Neural cell (in vitro differentiated cells): Measurements from ENCODE around the gene NUDT7.

ENCODE experiments used
- CTCF ChIP-seq: fragments of 450-650 bp; IDR thresholded peaks from 2 replicates; pipeline ENCODE4 v1.5.1; 2014; ENCODE audit warnings: antibody characterized with exemption, mild to moderate bottlenecking, moderate library complexity; ENCODE audit not compliant: poor library complexity, severe bottlenecking
- EP300 ChIP-seq: fragments of 450-650 bp; conservative IDR thresholded peaks from 2 replicates; pipeline ENCODE4 v1.6.1; 2014; ENCODE audit warnings: antibody characterized with exemption, mild to moderate bottlenecking, moderate library complexity; ENCODE audit not compliant: poor library complexity, severe bottlenecking
- EZH2 ChIP-seq: fragments of 200-600, 300-800 bp; shearing (Covaris generic), sonication (generic); IDR thresholded peaks from 2 replicates; pipeline ENCODE4 v1.6.1; 2014; ENCODE audit warnings: antibody characterized with exemption, low read length, borderline replicate concordance, mild to moderate bottlenecking; ENCODE audit not compliant: insufficient read depth, poor library complexity, severe bottlenecking
- MXI1 ChIP-seq: fragments of 450-650 bp; conservative IDR thresholded peaks from 2 replicates; pipeline ENCODE4 v1.6.1; 2014; ENCODE audit warnings: antibody characterized with exemption, mild to moderate bottlenecking; ENCODE audit not compliant: poor library complexity, severe bottlenecking
- POLR2AphosphoS5 ChIP-seq: IDR thresholded peaks from 2 replicates; pipeline ENCODE4 v1.6.1; 2012
- RAD21 ChIP-seq: fragments of 450-650 bp; conservative IDR thresholded peaks from 2 replicates; pipeline ENCODE4 v1.6.1; 2014; ENCODE audit warnings: antibody characterized with exemption, mild to moderate bottlenecking, moderate library complexity
- REST ChIP-seq: IDR thresholded peaks from 2 replicates; pipeline ENCODE4 v1.6.1; 2012; ENCODE audit warnings: borderline replicate concordance
- TAF1 ChIP-seq: IDR thresholded peaks from 2 replicates; pipeline ENCODE4 v1.6.1; 2012; ENCODE audit warnings: low read depth

- TF ChIP-seq EZH2 (no peak), CTCF (no peak), POLR2AphosphoS5 (peak; percentile 47), REST (no peak), RAD21 (no peak), TAF1 (no peak), MXI1 (no peak), EP300 (no peak)
These were observed 17.0 kb upstream of the NUDT7 start for GRCh38 chr16:77705351-77705750.
